SKM-1 treated with dmso at 0.1 percent for 144 hours (cell line): Measurements from ENCODE around the gene FLCN.
"Not testable (repeated sequence)": the region's sequence is repeated elsewhere in the genome, so short reads cannot be mapped to it uniquely, and the experiment has no call there.

ENCODE experiments used
- DNase-seq: peaks from one replicate; lab custom pipeline; 2025; ENCODE audit not compliant: unreplicated experiment; lab: John Stamatoyannopoulos, UW

FLCN gene, protein sequence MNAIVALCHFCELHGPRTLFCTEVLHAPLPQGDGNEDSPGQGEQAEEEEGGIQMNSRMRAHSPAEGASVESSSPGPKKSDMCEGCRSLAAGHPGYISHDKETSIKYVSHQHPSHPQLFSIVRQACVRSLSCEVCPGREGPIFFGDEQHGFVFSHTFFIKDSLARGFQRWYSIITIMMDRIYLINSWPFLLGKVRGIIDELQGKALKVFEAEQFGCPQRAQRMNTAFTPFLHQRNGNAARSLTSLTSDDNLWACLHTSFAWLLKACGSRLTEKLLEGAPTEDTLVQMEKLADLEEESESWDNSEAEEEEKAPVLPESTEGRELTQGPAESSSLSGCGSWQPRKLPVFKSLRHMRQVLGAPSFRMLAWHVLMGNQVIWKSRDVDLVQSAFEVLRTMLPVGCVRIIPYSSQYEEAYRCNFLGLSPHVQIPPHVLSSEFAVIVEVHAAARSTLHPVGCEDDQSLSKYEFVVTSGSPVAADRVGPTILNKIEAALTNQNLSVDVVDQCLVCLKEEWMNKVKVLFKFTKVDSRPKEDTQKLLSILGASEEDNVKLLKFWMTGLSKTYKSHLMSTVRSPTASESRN

DNA sequence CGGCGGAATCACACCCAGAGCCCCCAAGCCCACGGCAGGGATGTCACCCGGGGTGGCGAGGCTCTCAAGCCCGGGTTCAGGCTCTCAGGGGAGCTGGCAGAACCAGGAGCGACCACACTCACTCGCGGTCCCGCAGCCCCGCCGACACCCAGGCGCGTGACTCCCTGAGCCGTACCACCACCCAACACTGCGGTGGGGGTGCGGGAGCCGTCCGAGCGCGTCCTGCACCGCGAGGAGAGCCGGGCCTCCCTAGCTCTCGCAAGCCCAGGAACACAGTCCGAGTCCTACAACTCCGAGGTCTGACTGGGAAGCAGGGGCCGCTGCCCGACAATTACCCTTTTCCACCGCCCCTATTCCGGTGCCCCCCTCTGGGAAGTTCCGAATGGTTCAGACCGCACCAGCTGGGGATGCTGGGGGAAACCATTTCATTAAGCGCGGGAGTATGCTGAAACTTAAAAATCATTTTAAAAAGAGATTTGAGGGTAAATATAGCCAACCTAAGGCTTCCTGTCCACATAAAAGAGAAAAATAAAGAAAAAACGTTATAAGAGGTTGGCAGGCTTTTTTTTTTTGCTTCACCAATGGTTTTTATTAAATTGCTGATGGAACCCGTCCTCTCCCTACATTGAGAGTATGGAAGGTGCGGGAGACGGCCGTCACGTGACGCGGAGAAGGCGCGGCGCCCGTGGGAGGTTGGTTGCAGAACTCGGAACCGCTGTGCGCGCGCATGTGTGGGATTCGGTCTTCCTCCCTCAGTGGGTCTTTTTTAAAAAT is at the start of gene FLCN:
TSS of gene FLCN (minus strand) at position 143 of the 774 bp plus-strand sequence. CDS start 9,031 bp downstream, outside the sequence.
- DNase-seq: peak; percentile 87

DNA sequence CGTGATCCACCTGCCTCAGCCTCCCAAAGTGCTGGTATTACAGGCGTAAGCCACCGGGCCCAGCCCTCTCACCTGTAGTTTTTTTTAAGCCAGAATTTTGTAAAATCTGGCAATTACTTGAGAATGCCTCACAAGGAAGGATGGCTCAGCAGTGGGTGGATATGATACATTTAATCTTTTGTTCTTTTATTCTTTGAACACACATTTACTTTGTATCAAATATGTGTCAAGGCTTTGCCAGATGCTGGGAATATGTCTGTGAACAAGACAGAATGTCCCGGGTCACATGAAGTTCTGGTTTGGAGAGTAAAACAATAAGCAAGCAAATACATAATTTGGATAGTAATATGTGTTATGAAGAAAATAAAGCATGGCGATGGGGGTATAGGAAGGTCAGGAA is 49.0 kb upstream of the FLCN start:
- DNase-seq: no peak

DNA sequence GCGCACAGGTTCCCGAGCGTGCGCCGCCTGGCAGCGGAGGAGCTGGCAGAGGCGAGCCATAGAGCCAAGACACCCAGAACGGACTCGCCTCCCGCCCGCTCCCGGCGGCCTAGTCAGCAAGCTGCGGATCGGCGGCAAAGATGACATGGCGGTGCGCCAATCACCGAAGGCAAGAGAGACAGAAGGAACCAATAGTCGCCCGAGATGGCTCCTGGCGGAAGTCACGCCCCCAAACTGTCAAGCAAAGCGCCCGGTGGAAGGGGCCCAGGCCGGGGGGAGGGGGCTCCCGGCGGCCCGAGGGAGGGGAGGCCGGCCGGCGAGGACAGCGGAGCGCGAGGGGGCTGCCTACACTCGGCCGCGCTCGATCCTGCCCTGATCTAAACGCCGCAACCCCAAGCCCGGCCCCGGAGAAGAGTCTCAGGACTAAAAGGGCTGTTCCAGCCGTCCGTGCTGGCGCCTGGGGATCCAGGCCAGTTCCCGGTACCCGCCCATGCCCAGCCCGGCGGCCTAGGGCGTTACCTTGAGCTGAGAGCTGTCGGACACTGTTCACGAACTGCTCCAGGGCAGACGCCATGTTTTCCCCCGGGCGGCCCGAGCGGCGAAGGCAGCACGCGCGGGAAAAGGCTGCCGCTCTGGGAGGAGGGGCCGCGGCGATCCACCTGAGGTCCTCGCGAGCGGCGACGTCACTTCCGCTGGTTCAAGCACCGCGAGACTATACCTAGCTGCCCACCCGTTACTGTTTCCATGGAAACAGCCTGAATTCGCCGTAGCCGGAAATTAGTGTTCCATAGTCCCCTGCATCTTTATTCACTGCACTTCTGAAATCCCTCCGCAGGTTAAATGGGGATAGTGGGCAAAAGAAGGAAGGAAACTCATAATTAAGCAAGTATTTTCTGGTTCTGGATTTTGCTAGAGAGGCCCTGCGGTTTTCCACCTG is 43.9 kb upstream of the FLCN start, which contains the start of gene COPS3:
TSS of gene COPS3 (minus strand) at position 634 of the 937 bp plus-strand sequence. CDS start at position 574, 60 bp downstream.
- peak; percentile 97 for DNase-seq

DNA sequence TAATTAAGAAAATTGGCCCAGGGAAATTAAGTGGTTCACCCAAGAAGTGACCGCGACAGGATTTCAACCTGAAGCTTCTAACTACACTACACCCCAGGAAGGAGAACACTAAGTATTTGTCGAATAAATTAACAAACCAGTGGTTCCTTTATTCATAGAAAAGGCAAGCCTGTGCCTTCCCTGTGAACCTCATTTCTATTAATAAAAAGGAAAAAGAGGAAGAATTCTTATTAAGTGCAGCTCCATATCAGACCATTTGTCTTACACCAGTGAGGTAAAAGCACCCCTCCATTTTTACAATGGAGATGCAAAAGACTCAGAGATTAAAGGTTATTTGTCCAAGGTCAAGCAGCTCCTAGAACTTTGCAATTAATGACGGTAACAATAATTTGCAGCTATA is 42.3 kb upstream of the FLCN start:
- no peak for DNase-seq

DNA sequence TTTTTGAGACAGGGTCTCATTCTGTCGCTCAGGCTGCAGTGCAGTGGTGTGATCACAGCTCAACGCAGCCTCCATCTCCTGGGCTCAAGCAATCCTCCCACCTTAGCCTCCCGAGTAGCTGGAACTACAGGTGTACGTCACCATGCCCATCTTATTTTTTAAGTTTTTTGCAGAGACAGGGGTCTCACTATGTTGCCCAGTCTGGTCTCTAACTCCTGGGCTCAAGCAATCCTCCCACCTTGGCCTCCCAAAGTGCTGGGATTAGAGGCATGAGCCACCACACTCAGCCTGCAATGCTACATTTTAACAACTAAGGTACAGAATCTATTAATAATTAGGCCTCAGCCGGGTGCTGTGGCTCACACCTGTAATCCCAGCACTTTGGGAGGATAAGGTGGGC is 40.5 kb upstream of the FLCN start:
- not testable (repeated sequence) for DNase-seq

DNA sequence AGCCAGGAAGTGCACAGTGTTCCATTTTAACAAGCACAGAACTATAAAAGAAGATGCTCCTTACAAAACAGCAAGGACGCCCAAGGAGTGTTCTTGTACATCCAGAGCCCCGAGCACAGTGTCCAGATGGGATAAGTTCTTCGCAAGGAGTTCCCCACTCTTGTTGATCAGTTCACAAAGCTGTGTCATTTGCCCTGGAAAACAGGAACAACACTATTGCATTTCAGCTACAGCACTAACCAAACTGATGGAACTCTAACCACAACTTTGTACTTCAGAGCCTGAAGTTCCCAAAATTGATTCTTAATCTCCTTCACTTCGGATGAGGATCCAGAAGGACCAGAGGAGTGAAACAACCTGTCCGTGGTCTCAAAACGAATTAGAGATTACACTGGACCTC is 39.0 kb upstream of the FLCN start:
- DNase-seq: peak; percentile 61

DNA sequence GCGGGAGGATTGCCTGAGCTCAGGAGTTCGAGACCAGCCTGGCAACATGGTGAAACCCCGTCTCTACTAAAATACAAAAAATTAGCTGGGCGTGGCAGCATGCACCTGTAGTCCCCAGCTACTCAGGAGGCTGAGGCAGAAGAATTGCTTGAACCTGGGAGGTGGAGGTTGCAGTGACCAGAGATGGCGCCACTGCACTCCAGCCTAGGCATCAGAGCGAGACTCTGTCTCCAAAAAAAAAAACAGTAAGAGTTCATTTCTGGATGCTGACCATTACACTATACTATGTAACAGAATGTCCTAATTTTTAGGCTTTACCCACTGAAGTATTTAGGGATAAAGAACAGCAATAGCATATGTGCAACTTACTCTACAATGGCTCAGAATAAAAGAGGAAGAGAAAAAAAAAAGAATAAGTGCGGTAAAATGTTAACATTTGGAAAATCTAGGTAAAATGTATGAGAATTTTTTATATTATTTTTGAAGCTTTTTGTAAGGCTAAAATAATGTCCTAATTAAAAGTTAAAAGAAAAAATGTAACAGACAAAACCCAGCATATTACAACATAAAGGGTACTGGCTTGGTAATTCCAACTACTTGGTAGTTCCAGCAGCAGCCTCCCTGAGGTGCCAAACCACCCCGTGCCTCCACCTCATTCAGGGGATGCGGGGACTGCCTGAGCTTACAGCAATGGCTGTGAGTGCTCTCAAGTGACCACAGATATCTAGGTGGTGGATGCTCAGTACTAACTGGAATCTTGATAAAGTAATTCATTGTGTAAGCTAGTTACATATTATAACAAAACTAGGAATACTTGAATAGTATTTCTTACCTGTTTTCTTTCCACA is 33.2 kb upstream of the FLCN start:
- DNase-seq: no peak

DNA sequence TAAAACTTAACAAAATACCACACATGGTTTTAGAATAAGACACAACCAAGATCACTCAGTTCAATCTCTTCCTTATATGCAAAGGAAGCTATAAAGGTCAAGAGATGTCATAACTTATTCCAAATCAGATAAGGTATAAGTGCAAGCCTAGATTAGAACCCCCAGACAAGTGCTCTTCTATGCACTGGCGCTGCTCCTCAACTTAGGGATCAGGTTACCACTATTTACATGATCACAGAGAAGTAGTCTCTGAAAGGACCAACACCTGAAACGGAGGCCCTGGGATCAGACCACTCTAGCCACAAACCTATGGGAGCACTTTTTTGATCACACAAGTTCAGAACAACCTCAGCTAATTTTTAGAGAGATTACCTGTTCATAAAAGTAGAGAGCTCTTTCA is 27.5 kb upstream of the FLCN start:
- no peak for DNase-seq

DNA sequence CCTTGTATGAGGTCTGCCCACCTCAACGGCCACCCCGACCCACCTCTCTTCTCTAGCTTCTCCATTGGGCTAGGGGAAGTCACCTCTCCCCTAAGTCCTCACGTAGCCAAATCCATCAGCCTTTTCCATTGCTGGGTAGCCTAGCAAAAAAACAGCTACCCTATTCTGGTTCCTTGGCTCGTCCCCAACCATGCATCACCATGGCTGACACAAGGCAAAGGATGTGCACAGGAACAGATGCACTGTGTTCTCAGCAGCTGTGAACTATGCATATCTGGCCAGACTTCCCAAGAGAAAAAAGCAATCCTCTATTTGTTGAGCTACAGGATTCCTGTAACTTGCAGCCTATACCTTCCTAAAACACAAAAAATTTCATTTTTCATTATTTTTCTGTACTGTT is 22.0 kb upstream of the FLCN start:
- DNase-seq: no peak

DNA sequence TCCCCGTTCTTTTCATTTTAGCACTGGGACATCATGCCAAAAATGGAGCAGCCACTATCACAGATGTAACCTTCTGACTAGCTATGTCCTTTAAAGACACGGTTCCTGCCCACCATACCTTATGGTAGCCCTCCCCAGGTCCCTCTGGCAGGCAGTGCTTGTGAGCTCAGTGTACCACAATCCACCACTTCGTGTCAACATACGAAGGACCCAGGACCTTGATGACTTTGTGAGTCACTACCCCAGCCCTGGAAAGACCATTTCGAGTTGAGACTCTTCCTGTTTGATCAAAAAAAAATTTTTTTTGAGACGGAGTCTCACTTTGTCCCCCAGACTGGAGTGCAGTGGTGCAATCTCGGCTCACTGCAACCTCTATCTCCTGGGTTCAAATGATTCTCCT is 21.0 kb upstream of the FLCN start:
- DNase-seq: no peak

DNA sequence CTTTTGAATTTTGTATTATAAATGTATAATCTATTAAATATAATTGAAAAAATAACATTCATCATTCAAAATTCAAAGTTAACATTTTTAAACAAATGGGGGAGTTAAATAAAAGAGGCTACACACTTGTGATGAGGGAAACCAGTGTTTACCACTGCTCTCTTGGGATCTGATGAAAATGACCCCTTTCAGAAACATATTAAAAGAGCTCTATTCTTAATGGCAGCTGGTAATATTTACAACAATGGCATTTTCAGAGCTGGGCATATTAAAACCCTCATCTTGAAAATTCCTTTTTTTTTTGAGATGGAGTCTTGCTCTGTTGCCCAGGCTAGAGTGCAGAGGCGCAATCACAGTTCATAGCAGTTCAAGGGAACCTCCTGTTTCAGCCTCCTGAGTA is 19.3 kb upstream of the FLCN start:
- DNase-seq: no peak

DNA sequence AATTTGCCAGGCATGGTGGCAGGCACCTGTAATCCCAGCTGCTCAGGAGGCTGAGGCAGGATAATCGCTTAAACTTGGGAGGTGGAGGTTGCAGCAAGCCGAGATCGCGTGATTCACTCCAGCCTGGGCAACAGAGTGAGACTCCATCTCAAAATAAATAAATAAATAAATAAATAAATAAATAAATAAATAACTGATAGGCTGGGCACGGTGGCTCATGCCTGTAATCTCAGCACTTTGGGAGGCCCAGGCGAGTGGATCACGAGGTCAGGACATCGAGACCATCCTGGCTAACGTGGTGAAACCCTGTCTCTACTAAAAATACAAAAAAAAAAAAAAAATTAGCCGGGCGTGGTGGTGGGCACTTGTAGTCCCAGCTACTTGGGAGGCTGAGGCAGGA is 18.7 kb upstream of the FLCN start:
- DNase-seq: not testable (repeated sequence)

DNA sequence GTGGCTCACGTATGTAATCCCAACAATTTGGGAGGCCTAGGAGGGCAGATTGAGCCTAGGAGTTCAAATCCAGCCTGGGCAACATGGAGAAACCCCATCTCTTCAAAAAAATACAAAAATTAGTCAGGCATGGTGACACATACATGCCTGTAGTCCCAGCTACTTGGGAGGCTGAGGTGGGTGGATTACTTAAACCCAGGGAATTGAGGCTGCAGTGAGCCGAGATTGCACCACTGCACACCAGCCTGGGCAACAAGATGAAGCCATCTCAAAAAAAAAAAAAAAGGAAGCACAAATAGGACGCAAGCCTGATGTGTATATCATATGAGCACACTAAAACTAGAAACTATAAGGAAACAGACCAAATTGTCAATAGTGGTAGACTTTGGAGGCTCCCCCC is 17.1 kb upstream of the FLCN start:
- DNase-seq: no peak

DNA sequence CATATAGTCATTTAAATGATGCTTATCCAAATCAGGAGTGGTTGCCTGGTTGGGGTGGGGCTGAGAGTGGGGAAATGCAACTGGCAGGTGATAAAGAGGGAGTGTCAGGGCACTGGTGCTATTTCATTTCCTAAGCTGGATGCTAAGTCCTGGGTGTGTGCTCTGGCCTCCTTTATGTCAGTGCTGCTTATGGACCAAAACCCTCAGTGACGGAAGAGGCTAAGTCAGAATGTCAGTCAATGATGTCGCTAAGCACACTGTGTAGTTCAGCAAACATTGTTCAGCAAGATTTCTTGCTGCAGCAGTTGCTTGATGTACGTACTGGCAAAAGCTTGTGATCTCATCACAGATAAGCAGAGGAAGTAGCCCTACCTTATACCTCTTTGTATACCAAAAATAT is 16.4 kb upstream of the FLCN start:
- no peak for DNase-seq

DNA sequence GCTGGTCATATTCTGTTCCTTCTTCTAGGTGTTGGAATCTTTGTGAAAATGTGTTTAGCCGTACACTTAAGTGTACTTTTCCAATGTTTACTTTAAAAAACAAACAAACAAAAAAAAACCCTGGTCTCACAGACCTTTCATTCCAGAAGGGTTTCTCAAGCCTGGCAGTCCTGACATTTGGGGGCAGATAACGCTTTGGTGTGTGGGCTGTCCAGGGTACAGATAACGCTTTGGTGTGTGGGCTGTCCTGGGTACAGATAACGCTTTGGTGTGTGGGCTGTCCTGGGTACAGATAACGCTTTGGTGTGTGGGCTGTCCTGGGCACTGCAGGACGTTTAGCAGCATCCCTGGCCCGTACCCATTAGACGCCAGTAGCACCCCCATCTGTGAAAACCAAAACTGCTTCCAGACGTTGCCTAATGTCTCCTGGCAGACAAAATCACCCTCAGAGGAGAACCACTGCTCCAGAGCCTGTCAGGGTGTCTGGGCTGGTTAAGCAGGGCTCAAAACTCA is 15.2 kb upstream of the FLCN start:
- no peak for DNase-seq

DNA sequence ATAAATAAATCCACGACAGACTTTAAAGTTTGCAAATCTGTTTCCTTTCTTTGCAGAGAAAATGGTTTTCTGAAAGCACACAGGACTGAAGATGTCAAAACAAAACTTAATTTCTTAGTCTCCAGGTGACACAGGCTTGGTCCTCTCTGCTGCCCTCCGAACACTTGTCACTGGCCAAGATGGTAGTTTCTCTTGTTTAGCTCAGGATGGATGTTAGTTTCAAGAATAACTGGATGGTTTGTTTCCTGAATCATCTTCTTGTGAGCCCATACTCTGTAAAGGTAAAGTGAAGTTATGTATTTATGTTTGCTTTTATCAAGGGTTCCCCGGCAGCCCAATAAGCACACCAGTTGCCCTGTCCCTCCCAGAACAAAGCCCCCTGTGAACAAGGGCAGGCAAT is 9.9 kb upstream of the FLCN start:
- no peak for DNase-seq

DNA sequence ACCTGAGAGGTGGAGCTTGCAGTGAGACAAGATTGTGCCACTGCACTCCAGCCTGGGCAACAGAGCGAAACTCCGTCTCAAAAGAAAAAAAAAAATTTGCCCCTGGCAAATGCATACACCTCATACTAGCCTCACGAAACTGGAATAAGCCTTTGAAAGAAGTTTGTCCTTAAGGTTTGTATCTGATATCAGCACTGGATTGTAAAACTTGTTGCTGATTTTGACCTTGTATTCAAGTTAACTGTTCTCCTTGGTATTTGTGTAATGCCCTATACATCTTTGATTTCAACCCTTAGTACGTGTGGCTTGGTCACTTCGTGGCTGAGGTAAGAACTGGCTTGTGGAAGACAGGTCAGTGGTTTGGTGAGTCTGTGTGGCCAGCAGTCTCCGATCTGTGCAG is 6.2 kb upstream of the FLCN start:
- no peak for DNase-seq

DNA sequence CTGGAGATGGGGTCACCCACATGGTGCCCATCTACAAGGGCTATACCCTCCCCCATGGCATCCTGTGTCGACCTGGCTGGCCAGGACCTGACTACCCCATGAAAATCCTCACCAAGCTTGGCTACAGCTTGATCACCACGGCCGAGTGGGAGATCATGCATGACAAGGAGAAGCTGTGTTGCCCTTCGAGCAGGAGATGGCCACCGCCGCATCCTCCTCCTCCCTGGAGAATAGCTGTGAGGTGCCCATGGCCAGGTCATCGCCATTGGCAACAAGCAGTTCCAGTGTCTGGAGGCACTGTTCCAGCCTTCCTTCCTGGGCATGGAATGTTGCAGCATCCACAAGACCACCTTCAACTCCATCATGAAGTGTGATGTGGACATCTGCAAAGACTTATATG is 5.3 kb upstream of the FLCN start:
- no peak for DNase-seq

DNA sequence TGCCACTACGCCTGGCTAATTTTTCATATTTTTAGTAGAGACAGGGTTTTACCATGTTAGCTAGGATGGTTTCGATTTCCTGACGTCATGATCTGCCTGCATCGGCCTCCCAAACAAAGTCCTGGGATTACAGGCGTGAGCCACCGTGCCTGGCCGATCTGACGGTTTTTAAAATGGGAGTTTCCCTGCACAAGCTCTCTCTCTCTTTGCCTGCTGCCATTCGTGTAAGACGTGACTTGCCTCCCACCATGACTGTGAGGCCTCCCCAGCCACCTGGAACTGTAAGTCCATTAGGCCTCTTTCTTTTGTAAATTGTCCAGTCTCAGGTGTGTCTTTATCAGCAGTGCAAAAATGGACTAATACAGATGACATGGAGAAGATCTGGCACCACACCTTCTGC is 4.7 kb upstream of the FLCN start:
- DNase-seq: no peak

DNA sequence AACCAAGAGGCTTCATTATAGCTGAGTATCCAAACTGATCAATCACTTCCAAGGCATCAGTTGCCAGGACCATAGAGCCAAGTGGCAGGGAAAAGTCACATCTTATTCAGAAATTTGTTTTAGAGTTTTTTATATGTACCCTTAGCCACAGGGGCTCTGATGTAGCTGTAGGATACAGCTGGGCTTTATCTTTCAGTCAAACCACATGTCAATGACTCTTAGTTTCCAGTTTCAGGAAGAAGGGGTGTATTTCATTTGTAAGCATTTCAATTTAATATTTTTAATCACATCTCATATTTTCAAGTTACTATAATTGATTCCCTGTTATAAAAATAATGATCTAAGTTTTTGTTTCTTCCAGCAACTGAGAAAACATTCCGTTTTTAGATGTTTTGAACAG is 2.9 kb upstream of the FLCN start:
- DNase-seq: no peak
